GM13976 (cell line): Measurements from ENCODE around the gene IRS1.

ENCODE experiments used
- DNase-seq: peaks from one replicate; pipeline ENCODE4 v3.0.0; 2012; ENCODE audit warnings: low spot score
- CTCF ChIP-seq: IDR thresholded peaks from 2 replicates; pipeline ENCODE4 v1.5.1; 2012; ENCODE audit warnings: borderline replicate concordance, mild to moderate bottlenecking; ENCODE audit not compliant: insufficient read depth; ENCODE audit errors: extremely low read depth, missing control alignments, control extremely low read depth
- in situ Hi-C: fragments of 300-500 bp; cut with MboI; formaldehyde crosslinking; loops from one replicate; pipeline ENCODE4 v1.12.0; 2022; ENCODE audit warnings: low sequenced_read_pairs, mixed read lengths, inconsistent platforms; ENCODE audit not compliant: unreplicated experiment

IRS1 gene

GRCh38 chr2:226712941-226713340 is 86.7 kb downstream of the IRS1 start:
- TF ChIP-seq CTCF: no peak
- in situ Hi-C loops: no loop called here
- no peak for DNase-seq

DNA sequence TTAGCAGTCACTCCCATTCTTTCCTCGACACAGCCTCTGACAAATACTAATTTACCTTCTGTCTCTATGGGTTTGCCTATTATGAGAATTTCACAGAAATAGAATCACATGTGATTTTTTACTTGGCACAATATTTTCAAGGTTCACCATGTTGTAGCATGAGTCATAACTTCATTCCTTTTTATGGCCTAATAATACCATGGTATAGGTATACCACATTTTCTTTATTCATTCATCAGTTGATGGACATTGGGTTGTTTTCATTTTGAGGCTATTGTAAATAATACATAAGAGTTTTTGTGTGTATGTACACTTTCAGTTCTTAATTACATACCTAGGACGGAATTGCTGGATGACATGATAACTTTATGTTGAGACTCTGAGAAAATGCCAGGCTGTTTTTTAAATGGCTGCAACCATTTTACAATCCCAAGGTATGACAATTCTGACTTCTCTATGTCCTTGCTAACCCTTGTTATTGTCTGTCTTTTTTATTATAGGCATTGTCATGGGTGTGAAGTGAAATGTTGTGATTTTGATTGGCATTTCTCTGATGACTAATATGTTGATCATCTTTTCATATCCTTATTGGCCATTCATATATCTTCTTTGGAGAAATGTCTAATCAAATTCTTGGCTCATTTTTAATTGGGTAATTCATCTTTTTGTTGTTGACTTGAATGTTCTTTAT is 87.9 kb downstream of the IRS1 start:
- in situ Hi-C loops: no loop called here
- TF ChIP-seq CTCF: no peak

GRCh38 chr2:226707499-226707898 is 92.1 kb downstream of the IRS1 start:
- in situ Hi-C loops: no loop called here

More for the DNA sequence above, 87.9 kb downstream of the IRS1 start:
- DNase-seq: no peak

DNA sequence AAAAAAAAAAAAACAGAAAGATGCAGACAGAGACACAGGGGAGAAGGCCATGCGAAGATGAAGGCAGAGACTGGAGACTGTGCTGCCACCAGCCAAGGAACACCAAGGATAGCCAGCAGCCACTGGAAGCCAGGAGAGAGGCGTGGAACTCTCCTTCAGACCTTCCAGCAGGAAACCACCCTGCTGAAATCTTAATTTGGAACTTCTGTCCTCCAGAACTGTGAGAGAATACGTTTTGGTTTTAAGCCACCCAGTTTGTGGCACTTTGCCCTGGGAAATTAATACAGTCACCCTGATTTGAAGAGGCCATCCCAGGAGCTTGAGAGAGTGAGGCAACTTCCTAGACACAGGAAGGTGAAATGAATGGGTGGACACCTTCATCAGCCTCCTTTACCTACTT is 93.7 kb downstream of the IRS1 start:
- in situ Hi-C loops: no loop called here
- DNase-seq: no peak
- no peak for TF ChIP-seq CTCF

More at GRCh38 chr2:226707499-226707898, 92.1 kb downstream of the IRS1 start:
- no peak for TF ChIP-seq CTCF
- no peak for DNase-seq

DNA sequence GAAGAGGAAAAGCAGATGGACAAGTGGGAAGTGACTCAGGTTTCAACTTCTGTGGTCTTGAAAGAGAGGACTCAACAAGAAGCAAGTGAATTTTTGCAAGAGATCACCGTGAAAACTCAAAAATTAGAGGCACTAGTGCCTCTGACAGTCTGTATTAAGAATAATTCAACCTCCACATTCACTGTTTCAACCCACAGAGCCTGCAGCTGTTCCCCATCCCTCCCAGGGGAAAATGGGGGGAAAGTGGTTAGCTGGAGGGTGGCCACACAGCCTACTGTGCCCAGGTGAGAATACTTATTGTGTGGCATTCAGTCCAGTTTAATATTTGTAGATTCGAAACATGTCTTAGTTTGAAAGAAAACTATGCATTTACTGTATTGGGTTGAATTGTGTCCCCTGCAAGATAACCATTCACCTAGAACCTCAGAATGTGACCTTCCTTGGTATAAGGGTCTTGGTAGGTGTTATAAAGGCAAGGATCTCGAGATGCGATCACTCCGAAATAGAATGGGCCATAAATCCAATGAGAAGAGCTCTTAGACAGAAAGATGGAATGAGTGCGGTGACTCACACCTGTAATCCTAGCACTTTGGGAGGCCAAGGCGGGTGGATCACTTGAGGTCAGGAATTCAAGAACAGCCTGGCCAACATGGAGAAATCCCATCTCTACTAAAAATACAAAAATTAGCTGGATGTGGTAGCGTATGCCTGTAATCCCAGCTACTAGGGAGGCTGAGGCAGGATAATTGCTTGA is 94.3 kb downstream of the IRS1 start:
- DNase-seq: no peak
- no peak for TF ChIP-seq CTCF
- in situ Hi-C loops: no loop called here

GRCh38 chr2:226703514-226703913 is 96.1 kb downstream of the IRS1 start:
- no peak for TF ChIP-seq CTCF

More at GRCh38 chr2:226703514-226703913, 96.1 kb downstream of the IRS1 start:
- no peak for DNase-seq
- in situ Hi-C loops: no loop called here
